Measurements from ENCODE around the gene LRRC4C. TPM values are rescaled to one million over a fixed set of nuclear protein-coding genes. Genes with fewer than 3 reads are reported as not detected.

Gene LRRC4C
- polyA plus RNA-seq, 1 of the 3 experiments (the other 2 are of a cell fraction) = 0.16 TPM

DNA sequence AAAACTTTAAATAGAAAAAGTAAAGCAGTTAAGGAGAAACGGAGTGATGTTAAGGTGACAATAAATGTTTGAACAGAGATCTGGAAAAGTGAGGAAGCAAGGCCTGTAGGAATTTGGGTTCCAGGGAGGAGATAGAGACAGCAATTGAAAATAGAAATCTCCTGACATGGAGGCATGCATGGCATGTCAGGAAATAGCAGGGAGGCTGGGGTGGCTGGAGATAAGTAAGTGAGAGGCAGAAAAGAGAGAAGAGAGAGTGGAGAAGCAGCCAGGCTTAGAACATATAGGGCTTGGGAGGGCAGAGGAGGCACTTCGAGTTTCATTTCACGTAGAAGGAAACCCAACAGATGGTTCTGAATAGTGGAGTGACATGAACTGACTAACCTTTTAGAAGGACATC is 185.5 kb downstream of the LRRC4C start:
- Histone ChIP-seq H3K36me3 (replicated peaks in 1 of 2; ENCODE audit: control insufficient read depth in 1 of 2, insufficient read depth in 2 of 2, low read length in 1 of 2) (no peaks in the 10 kb centered on the region), H3K27ac (ENCODE audit: low read depth in 2 of 2, low read length in 1 of 2) (no peak overlapping the region), H4K20me1 (ENCODE audit: insufficient read depth) (no peaks in the 10 kb centered on the region), H2AFZ (ENCODE audit: low read depth) (no peak overlapping the region), H3K9ac (no peak overlapping the region), H3K4me3 (ENCODE audit: low read depth in 2 of 2, low read length in 1 of 2) (no peak overlapping the region), H3K79me2 (ENCODE audit: insufficient read depth) (no peaks in the 10 kb centered on the region), H3F3A (replicated peaks; ENCODE audit: insufficient read depth) (no peaks in the 10 kb centered on the region), H3K9me2 (no peaks in the 10 kb centered on the region), H3K4me2 (no peak overlapping the region), H3K4me1 (ENCODE audit: control insufficient read depth in 1 of 2, insufficient read depth in 2 of 2, low read depth in 1 of 2, low read length in 1 of 2) (no peaks in the 10 kb centered on the region), H3K9me3 (no peaks in the 10 kb centered on the region), H3K27me3 (ENCODE audit: insufficient read depth) (no peaks in the 10 kb centered on the region)
- ChIA-PET POLR2A (no interaction called here), CTCF (no interaction called here)
- TF ChIP-seq NRF1 (IDR thresholded peaks at IDR 0.05; ENCODE audit: low read depth, low read length) = no peak
- TF ChIP-seq FOSL2 (IDR thresholded peaks at IDR 0.05; ENCODE audit: borderline replicate concordance, low read depth) = no peak
- TF ChIP-seq SMC3 (IDR thresholded peaks at IDR 0.05; ENCODE audit: low read depth, low read length) = no peak
- TF ChIP-seq SIN3A (IDR thresholded peaks at IDR 0.05; ENCODE audit: borderline replicate concordance, low read depth, low read length) = no peak
- no peak for TF ChIP-seq NFIC (IDR thresholded peaks at IDR 0.05; ENCODE audit: borderline replicate concordance)
- WGBS (ENCODE audit: low lambda C conversion rate) = 4% methylated on average over 3 of the region's 3 CpGs
- DNase-seq = no peak

DNA sequence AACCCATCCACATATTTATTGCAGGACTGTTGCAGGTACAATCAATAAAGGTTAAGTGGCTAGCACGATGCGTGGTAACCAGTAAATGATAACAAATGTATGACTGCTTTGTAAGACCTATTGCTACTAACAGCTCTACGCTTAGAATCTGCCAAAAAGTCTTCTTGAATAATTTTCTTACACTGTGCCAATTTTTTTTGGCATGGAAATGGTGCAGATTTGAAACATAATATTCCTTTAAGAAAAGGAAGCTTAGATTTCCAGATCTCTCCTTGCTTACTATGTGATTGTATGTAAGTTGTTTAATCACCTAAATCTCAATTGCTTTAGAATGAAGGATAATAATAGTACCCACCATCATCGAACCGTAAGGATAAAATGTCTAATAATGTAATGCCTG is 192.0 kb downstream of the LRRC4C start:
- Histone ChIP-seq H3K27me3 (ENCODE audit: insufficient read depth) (no peaks in the 10 kb centered on the region), H3K9ac (no peak overlapping the region), H2AFZ (ENCODE audit: low read depth) (no peak overlapping the region), H3K4me1 (ENCODE audit: control insufficient read depth in 1 of 2, insufficient read depth in 2 of 2, low read depth in 1 of 2, low read length in 1 of 2) (no peaks in the 10 kb centered on the region), H3K79me2 (ENCODE audit: insufficient read depth) (no peaks in the 10 kb centered on the region), H3K36me3 (replicated peaks in 1 of 2; ENCODE audit: control insufficient read depth in 1 of 2, insufficient read depth in 2 of 2, low read length in 1 of 2) (no peaks in the 10 kb centered on the region), H3K4me3 (ENCODE audit: low read depth in 2 of 2, low read length in 1 of 2) (no peak overlapping the region), H3K4me2 (no peak overlapping the region), H3F3A (replicated peaks; ENCODE audit: insufficient read depth) (no peaks in the 10 kb centered on the region), H3K27ac (ENCODE audit: low read depth in 2 of 2, low read length in 1 of 2) (no peak overlapping the region), H3K9me2 (no peaks in the 10 kb centered on the region), H4K20me1 (ENCODE audit: insufficient read depth) (no peaks in the 10 kb centered on the region), H3K9me3 (no peaks in the 10 kb centered on the region)
- 17% methylated on average over 5 of the region's 5 CpGs for WGBS (ENCODE audit: low lambda C conversion rate)
- CTCF ChIA-PET = no interaction called here
- POLR2A ChIA-PET = no interaction called here
- no peak for TF ChIP-seq ELF1 (IDR thresholded peaks at IDR 0.05)
- TF ChIP-seq, protein P1, sequence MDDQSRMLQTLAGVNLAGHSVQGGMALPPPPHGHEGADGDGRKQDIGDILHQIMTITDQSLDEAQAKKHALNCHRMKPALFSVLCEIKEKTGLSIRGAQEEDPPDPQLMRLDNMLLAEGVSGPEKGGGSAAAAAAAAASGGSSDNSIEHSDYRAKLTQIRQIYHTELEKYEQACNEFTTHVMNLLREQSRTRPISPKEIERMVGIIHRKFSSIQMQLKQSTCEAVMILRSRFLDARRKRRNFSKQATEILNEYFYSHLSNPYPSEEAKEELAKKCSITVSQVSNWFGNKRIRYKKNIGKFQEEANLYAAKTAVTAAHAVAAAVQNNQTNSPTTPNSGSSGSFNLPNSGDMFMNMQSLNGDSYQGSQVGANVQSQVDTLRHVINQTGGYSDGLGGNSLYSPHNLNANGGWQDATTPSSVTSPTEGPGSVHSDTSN (IDR thresholded peaks at IDR 0.05) = no peak
- TF ChIP-seq, protein P2, sequence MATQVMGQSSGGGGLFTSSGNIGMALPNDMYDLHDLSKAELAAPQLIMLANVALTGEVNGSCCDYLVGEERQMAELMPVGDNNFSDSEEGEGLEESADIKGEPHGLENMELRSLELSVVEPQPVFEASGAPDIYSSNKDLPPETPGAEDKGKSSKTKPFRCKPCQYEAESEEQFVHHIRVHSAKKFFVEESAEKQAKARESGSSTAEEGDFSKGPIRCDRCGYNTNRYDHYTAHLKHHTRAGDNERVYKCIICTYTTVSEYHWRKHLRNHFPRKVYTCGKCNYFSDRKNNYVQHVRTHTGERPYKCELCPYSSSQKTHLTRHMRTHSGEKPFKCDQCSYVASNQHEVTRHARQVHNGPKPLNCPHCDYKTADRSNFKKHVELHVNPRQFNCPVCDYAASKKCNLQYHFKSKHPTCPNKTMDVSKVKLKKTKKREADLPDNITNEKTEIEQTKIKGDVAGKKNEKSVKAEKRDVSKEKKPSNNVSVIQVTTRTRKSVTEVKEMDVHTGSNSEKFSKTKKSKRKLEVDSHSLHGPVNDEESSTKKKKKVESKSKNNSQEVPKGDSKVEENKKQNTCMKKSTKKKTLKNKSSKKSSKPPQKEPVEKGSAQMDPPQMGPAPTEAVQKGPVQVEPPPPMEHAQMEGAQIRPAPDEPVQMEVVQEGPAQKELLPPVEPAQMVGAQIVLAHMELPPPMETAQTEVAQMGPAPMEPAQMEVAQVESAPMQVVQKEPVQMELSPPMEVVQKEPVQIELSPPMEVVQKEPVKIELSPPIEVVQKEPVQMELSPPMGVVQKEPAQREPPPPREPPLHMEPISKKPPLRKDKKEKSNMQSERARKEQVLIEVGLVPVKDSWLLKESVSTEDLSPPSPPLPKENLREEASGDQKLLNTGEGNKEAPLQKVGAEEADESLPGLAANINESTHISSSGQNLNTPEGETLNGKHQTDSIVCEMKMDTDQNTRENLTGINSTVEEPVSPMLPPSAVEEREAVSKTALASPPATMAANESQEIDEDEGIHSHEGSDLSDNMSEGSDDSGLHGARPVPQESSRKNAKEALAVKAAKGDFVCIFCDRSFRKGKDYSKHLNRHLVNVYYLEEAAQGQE (IDR thresholded peaks at IDR 0.05; ENCODE audit: low read depth, low read length) = no peak
- TF ChIP-seq SIN3A (IDR thresholded peaks at IDR 0.05; ENCODE audit: borderline replicate concordance, low read depth, low read length) = no peak
- no peak for TF ChIP-seq RXRA (IDR thresholded peaks at IDR 0.05; ENCODE audit: borderline replicate concordance, low read depth)
- TF ChIP-seq SMC3 (IDR thresholded peaks at IDR 0.05; ENCODE audit: low read depth, low read length) = no peak
- no peak for TF ChIP-seq NRF1 (IDR thresholded peaks at IDR 0.05; ENCODE audit: low read depth, low read length)
- TF ChIP-seq EZH2phosphoT487 (IDR thresholded peaks at IDR 0.05; ENCODE audit: borderline replicate concordance, low read depth) = no peak
- no peak for TF ChIP-seq FOXJ3 (CRISPR knock-in tag; IDR thresholded peaks at IDR 0.05)
- TF ChIP-seq, protein P3, sequence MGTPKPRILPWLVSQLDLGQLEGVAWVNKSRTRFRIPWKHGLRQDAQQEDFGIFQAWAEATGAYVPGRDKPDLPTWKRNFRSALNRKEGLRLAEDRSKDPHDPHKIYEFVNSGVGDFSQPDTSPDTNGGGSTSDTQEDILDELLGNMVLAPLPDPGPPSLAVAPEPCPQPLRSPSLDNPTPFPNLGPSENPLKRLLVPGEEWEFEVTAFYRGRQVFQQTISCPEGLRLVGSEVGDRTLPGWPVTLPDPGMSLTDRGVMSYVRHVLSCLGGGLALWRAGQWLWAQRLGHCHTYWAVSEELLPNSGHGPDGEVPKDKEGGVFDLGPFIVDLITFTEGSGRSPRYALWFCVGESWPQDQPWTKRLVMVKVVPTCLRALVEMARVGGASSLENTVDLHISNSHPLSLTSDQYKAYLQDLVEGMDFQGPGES (IDR thresholded peaks at IDR 0.05; ENCODE audit: low read depth, low read length) = no peak
- no peak for TF ChIP-seq TCF12 (IDR thresholded peaks at IDR 0.05)
- no peak for TF ChIP-seq MXI1 (IDR thresholded peaks at IDR 0.05; ENCODE audit: low read depth, low read length)
- no peak for TF ChIP-seq NFIC (IDR thresholded peaks at IDR 0.05; ENCODE audit: borderline replicate concordance)
- no peak for TF ChIP-seq RCOR1 (IDR thresholded peaks at IDR 0.05; ENCODE audit: low read length)
- TF ChIP-seq, protein P4, sequence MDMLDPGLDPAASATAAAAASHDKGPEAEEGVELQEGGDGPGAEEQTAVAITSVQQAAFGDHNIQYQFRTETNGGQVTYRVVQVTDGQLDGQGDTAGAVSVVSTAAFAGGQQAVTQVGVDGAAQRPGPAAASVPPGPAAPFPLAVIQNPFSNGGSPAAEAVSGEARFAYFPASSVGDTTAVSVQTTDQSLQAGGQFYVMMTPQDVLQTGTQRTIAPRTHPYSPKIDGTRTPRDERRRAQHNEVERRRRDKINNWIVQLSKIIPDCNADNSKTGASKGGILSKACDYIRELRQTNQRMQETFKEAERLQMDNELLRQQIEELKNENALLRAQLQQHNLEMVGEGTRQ (IDR thresholded peaks at IDR 0.05; ENCODE audit: borderline replicate concordance, low read depth, low read length) = no peak
- TF ChIP-seq CHD2 (IDR thresholded peaks at IDR 0.05; ENCODE audit: low read length, partially characterized antibody) = no peak
- no peak for TF ChIP-seq YY1 (IDR thresholded peaks at IDR 0.05; ENCODE audit: low read depth)
- TF ChIP-seq, protein P5, sequence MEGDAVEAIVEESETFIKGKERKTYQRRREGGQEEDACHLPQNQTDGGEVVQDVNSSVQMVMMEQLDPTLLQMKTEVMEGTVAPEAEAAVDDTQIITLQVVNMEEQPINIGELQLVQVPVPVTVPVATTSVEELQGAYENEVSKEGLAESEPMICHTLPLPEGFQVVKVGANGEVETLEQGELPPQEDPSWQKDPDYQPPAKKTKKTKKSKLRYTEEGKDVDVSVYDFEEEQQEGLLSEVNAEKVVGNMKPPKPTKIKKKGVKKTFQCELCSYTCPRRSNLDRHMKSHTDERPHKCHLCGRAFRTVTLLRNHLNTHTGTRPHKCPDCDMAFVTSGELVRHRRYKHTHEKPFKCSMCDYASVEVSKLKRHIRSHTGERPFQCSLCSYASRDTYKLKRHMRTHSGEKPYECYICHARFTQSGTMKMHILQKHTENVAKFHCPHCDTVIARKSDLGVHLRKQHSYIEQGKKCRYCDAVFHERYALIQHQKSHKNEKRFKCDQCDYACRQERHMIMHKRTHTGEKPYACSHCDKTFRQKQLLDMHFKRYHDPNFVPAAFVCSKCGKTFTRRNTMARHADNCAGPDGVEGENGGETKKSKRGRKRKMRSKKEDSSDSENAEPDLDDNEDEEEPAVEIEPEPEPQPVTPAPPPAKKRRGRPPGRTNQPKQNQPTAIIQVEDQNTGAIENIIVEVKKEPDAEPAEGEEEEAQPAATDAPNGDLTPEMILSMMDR (IDR thresholded peaks at IDR 0.05) = no peak
- no peak for TF ChIP-seq MEF2A (IDR thresholded peaks at IDR 0.05; ENCODE audit: borderline replicate concordance, low read depth)
- TF ChIP-seq GABPA (IDR thresholded peaks at IDR 0.05; ENCODE audit: low read depth) = no peak
- no peak for DNase-seq

All from SK-N-SH (cell line).